RWPE1 (cell line): ENCODE data around the gene CCDC88C.
"Not testable (repeated sequence)": the region's sequence is repeated elsewhere in the genome, so short reads cannot be mapped to it uniquely, and the experiment has no call there.

Experiments
- CTCF ChIA-PET: fragments of 350-600 bp; sonication (Branson Sonifier 250); formaldehyde crosslinking; extraction: SDS; loops from one replicate; lab custom pipeline; 2021; lab: Yijun Ruan, JAX
- POLR2A ChIA-PET: fragments of 400-600 bp; formaldehyde crosslinking; extraction: SDS; loops from one replicate; lab custom pipeline; 2020; ENCODE audit warnings: antibody characterized with exemption; ENCODE audit not compliant: low non-redundant PET; lab: Yijun Ruan, JAX
- DNase-seq: peaks from one replicate; pipeline ENCODE4 v3.0.0; 2012; ENCODE audit warnings: low spot score
- H3K27ac ChIP-seq: fragments of 450-650 bp; 2 replicates; pipeline ENCODE4 v1.5.1; 2017
- CTCF ChIP-seq: fragments of 450-650 bp; conservative IDR thresholded peaks from 2 replicates; pipeline ENCODE4 v1.5.1; 2017; ENCODE audit warnings: low read depth, mild to moderate bottlenecking

The CCDC88C gene

GRCh38 chr14:91454580-91454979 is 37.0 kb upstream of the CCDC88C start:
- TF ChIP-seq CTCF = no peak
- no peak overlapping the region for H3K27ac ChIP-seq
- POLR2A ChIA-PET = no interaction called here
- no peak for DNase-seq
- CTCF ChIA-PET = no interaction called here

GRCh38 chr14:91454155-91454554 is 36.5 kb upstream of the CCDC88C start:
- H3K27ac ChIP-seq = no peak overlapping the region
- ChIA-PET CTCF (interaction anchor here (0.7 kb wide), 1 partner anchor 523 kb away, joined by 4 read pairs; no protein-coding TSS in a partner anchor), POLR2A (no interaction called here)
- no peak for TF ChIP-seq CTCF
- no peak for DNase-seq

- H3K27ac ChIP-seq = no peak overlapping the region
- no peak for DNase-seq
- no peak for TF ChIP-seq CTCF
- CTCF ChIA-PET = interaction anchor here (0.7 kb wide), 1 partner anchor 524 kb away, joined by 4 read pairs; no protein-coding TSS in a partner anchor
- POLR2A ChIA-PET = no interaction called here
Measured at GRCh38 chr14:91453744-91454143, 36.1 kb upstream of the CCDC88C start.

- POLR2A ChIA-PET = no interaction called here
- DNase-seq = no peak
- CTCF ChIA-PET = no interaction called here
- no peak for TF ChIP-seq CTCF
- H3K27ac ChIP-seq = no peak overlapping the region
Measured at GRCh38 chr14:91444335-91445020, 26.9 kb upstream of the CCDC88C start.

GRCh38 chr14:91439345-91439744 is 21.7 kb upstream of the CCDC88C start:
- CTCF ChIA-PET = interaction anchor here (0.6 kb wide), 1 partner anchor 474 kb away, joined by 3 read pairs; no protein-coding TSS in a partner anchor
- TF ChIP-seq CTCF = no peak
- POLR2A ChIA-PET = interaction anchor here (0.6 kb wide), 1 partner anchor 105 kb away, joined by 4 read pairs; no protein-coding TSS in a partner anchor
- no peak for DNase-seq
- H3K27ac ChIP-seq = no peak overlapping the region

- TF ChIP-seq CTCF = no peak
- no peak for DNase-seq
- H3K27ac ChIP-seq = no peak overlapping the region
- POLR2A ChIA-PET = interaction anchor here (0.6 kb wide), 1 partner anchor 105 kb away, joined by 4 read pairs; no protein-coding TSS in a partner anchor
- CTCF ChIA-PET = interaction anchor here (0.6 kb wide), 1 partner anchor 474 kb away, joined by 3 read pairs; no protein-coding TSS in a partner anchor
Measured at GRCh38 chr14:91438845-91439244, 21.2 kb upstream of the CCDC88C start.

GRCh38 chr14:91436266-91436665 is 18.6 kb upstream of the CCDC88C start:
- CTCF ChIA-PET, POLR2A ChIA-PET, H3K27ac ChIP-seq, DNase-seq: not testable (repeated sequence)
